CD14-positive monocyte (primary cell): ENCODE measurements around the gene PRPF18. TPM values are rescaled to one million over a fixed set of nuclear protein-coding genes. Genes with fewer than 3 reads are reported as not detected.

ENCODE experiments used
- DNase-seq, 3 donors: peaks; one replicate each; pipeline ENCODE4 v3.0.0-alpha.2; 2011 to 2022
- H2AFZ ChIP-seq: 2 replicates; pipeline ENCODE4 v1.6.0; 2012; ENCODE audit warnings: mild to moderate bottlenecking, low read depth, low read length, inconsistent platforms; ENCODE audit not compliant: insufficient read depth, poor library complexity, severe bottlenecking
- H3K27ac ChIP-seq, 2 donors: 1 replicate in 1 of 2; 2 replicates in 1 of 2; pipeline ENCODE4 v1.5.1; 2012 to 2013; ENCODE audit warnings: low read length in 2 of 2, control low read depth in 1 of 2, inconsistent platforms in 1 of 2, low read depth in 1 of 2, mild to moderate bottlenecking in 1 of 2
- H3K27me3 ChIP-seq, 2 donors: one replicate each; pipeline versions ENCODE4 v1.6.0 to v1.6.1; 2011 to 2013; ENCODE audit warnings: low read length in 2 of 2; ENCODE audit not compliant: control insufficient read depth in 2 of 2, insufficient read depth in 2 of 2
- H3K36me3 ChIP-seq, 2 donors: replicated peaks in 1 of 2; 1 replicate in 1 of 2; 2 replicates in 1 of 2; pipeline versions ENCODE4 v1.5.1 to v1.6.1; 2012 to 2013; ENCODE audit warnings: low read length in 2 of 2, control low read depth in 1 of 2, inconsistent platforms in 1 of 2, mild to moderate bottlenecking in 1 of 2; ENCODE audit not compliant: insufficient read depth in 2 of 2, control insufficient read depth in 1 of 2
- H3K4me1 ChIP-seq, 2 donors: 1 replicate in 1 of 2; 2 replicates in 1 of 2; pipeline versions ENCODE4 v1.5.1 to v1.6.1; 2012 to 2013; ENCODE audit warnings: low read length in 2 of 2, control low read depth in 1 of 2, inconsistent platforms in 1 of 2, mild to moderate bottlenecking in 1 of 2, moderate library complexity in 1 of 2; ENCODE audit not compliant: insufficient read depth in 2 of 2, control insufficient read depth in 1 of 2
- H3K4me2 ChIP-seq: replicated peaks from 2 replicates; pipeline ENCODE3; 2012; ENCODE audit warnings: low read length, moderate library complexity, mild to moderate bottlenecking; ENCODE audit not compliant: poor library complexity, severe bottlenecking; ENCODE audit errors: extremely low read depth
- H3K4me3 ChIP-seq, 3 experiments: fragments of 200-600 bp in 1 of 3; sonication (generic) in 1 of 3; replicated peaks in 1 of 3; 1 replicate in 2 of 3; 2 replicates in 1 of 3; pipeline ENCODE4 v1.5.1; 2011 to 2013; ENCODE audit warnings: low read length in 3 of 3, mild to moderate bottlenecking in 3 of 3, control low read depth in 2 of 3, low read depth in 2 of 3, inconsistent platforms in 1 of 3, moderate library complexity in 1 of 3
- H3K79me2 ChIP-seq: 2 replicates; pipeline ENCODE4 v1.6.0; 2012; ENCODE audit warnings: mild to moderate bottlenecking, control low read depth, inconsistent platforms, low read length, moderate library complexity; ENCODE audit not compliant: insufficient read depth
- H3K9ac ChIP-seq: 2 replicates; pipeline ENCODE4 v1.6.0; 2017; ENCODE audit warnings: low read length, mild to moderate bottlenecking; ENCODE audit not compliant: insufficient read depth, poor library complexity, severe bottlenecking
- H3K9me3 ChIP-seq, 2 donors: replicated peaks in 1 of 2; 1 replicate in 1 of 2; 2 replicates in 1 of 2; pipeline versions ENCODE4 v1.5.1 to v1.6.1; 2012 to 2013; ENCODE audit warnings: low read length in 2 of 2, control low read depth in 1 of 2; ENCODE audit not compliant: control insufficient read depth in 1 of 2, insufficient read depth in 1 of 2
- H4K20me1 ChIP-seq: 2 replicates; pipeline ENCODE4 v1.6.0; 2012; ENCODE audit warnings: mild to moderate bottlenecking, low read length, control low read depth, moderate library complexity; ENCODE audit not compliant: insufficient read depth
- H3K27ac Mint-ChIP-seq, 7 donors: one replicate each; pipeline ENCODE4 v1.8.0; 2020; ENCODE audit warnings: mild to moderate bottlenecking in 7 of 7, mixed read lengths in 7 of 7, moderate library complexity in 6 of 7, inconsistent platforms in 2 of 7
- H3K27me3 Mint-ChIP-seq, 3 donors: one replicate each; pipeline ENCODE4 v1.8.0; 2021 to 2022; ENCODE audit warnings: low read depth in 3 of 3, mild to moderate bottlenecking in 3 of 3, mixed read lengths in 3 of 3, moderate library complexity in 3 of 3, inconsistent platforms in 1 of 3
- H3K36me3 Mint-ChIP-seq, 2 donors: one replicate each; pipeline ENCODE4 v1.8.0; 2020; ENCODE audit warnings: mixed read lengths in 2 of 2, inconsistent platforms in 1 of 2, mild to moderate bottlenecking in 1 of 2
- H3K4me1 Mint-ChIP-seq: one replicate; pipeline ENCODE4 v1.8.0; 2020; ENCODE audit warnings: mild to moderate bottlenecking, mixed read lengths
- H3K4me3 Mint-ChIP-seq, 2 donors: one replicate each; pipeline ENCODE4 v1.8.0; 2020; ENCODE audit warnings: mild to moderate bottlenecking in 2 of 2, mixed read lengths in 2 of 2, moderate library complexity in 1 of 2
- H3K9me3 Mint-ChIP-seq, 7 donors: one replicate each; pipeline ENCODE4 v1.8.0; 2020 to 2022; ENCODE audit warnings: mixed read lengths in 7 of 7, mild to moderate bottlenecking in 6 of 7, moderate library complexity in 6 of 7, inconsistent platforms in 2 of 7
- CTCF ChIP-seq: fragments of 200-600 bp; IDR thresholded peaks from one replicate; pipeline ENCODE4 v1.8.0; 2022; ENCODE audit warnings: antibody characterized with exemption, mild to moderate bottlenecking
- WGBS: methylation state at CpG from one replicate; pipeline ENCODE4 v1.1.5; 2013; ENCODE audit warnings: missing lambda C conversion rate; ENCODE audit not compliant: insufficient coverage; 5-methylcytosine and 5-hydroxymethylcytosine counted together
- intact Hi-C, 2 donors: fragments of 100-400 bp; cut with micrococcal nuclease; formaldehyde crosslinking; loops; one replicate each; pipeline versions ENCODE4 v1.15.0 to v1.15.1; 2023
- polyA plus RNA-seq, 3 donors: library from polyadenylated mRNA; depleted of rRNA in 1 of 3; unstranded in 2 of 3; stranded (reverse) in 1 of 3; fragments of 300-500 nt in 2 of 3; fragments of >200 nt in 1 of 3; fragmentation: Illumina TruSeq in 2 of 3; gene quantifications; 1 replicate in 2 of 3; 2 replicates in 1 of 3; pipeline ENCODE4 v1.2.3, GENCODE V29; 2012 to 2021

The PRPF18 gene
- polyA plus RNA-seq, 3 donors, result 13.8 to 31.4 (median 26.8) TPM

- no peak overlapping the region for H2AFZ ChIP-seq
- no peaks in the 10 kb centered on the region for H3K27me3 ChIP-seq
- no peak for TF ChIP-seq CTCF
- no peak overlapping the region for H3K4me2 ChIP-seq
- no peak overlapping the region for H3K4me3 Mint-ChIP-seq
- intact Hi-C loops, result no loop called here
- no peaks in the 10 kb centered on the region for H3K9me3 ChIP-seq
- H3K36me3 Mint-ChIP-seq, result peaks cover 8 to 12% of the 10 kb centered on the region in 2 donors
- no peaks in the 10 kb centered on the region for H3K79me2 ChIP-seq
- peaks cover 0 to 14% of the 10 kb centered on the region in 2 donors for H3K36me3 ChIP-seq
- H3K27ac ChIP-seq, result no peak overlapping the region
- H3K4me3 ChIP-seq, result no peak overlapping the region
- peaks cover 24% of the 10 kb centered on the region for H3K4me1 Mint-ChIP-seq
- H3K27me3 Mint-ChIP-seq, result peaks cover 3 to 9% (median 6%) of the 10 kb centered on the region in 3 donors
- DNase-seq, result no peak
- H4K20me1 ChIP-seq, result no peaks in the 10 kb centered on the region
- H3K27ac Mint-ChIP-seq, result no peak overlapping the region
- WGBS, result 97% methylated on average over 60 of the region's 68 CpGs
- H3K9me3 Mint-ChIP-seq, result peaks cover 0 to 4% (median 0%) of the 10 kb centered on the region in 7 donors
- peaks cover 11 to 13% of the 10 kb centered on the region in 2 donors for H3K4me1 ChIP-seq
- H3K9ac ChIP-seq, result no peak overlapping the region
Measured at GRCh38 chr10:13656337-13657100, 69.8 kb downstream of the PRPF18 start.

GRCh38 chr10:13657101-13657680, 70.4 kb downstream of the PRPF18 start:
- 97% methylated on average over 34 of the region's 49 CpGs for WGBS
- no peak overlapping the region for H3K4me3 ChIP-seq
- no peaks in the 10 kb centered on the region for H3K27me3 ChIP-seq
- Mint-ChIP-seq H3K4me3 (no peak overlapping the region), H3K4me1 (peaks cover 24% of the 10 kb centered on the region), H3K9me3 (peaks cover 0 to 4% (median 0%) of the 10 kb centered on the region in 7 donors), H3K36me3 (peaks cover 5 to 11% of the 10 kb centered on the region in 2 donors), H3K27me3 (peaks cover 3 to 9% (median 6%) of the 10 kb centered on the region in 3 donors), H3K27ac (no peak overlapping the region)
- no peaks in the 10 kb centered on the region for H3K9me3 ChIP-seq
- TF ChIP-seq CTCF, result no peak
- no peaks in the 10 kb centered on the region for H4K20me1 ChIP-seq
- no peak overlapping the region for H2AFZ ChIP-seq
- intact Hi-C loops, result no loop called here
- H3K4me1 ChIP-seq, result peaks cover 11 to 13% of the 10 kb centered on the region in 2 donors
- no peak overlapping the region for H3K4me2 ChIP-seq
- no peaks in the 10 kb centered on the region for H3K79me2 ChIP-seq
- H3K9ac ChIP-seq, result no peak overlapping the region
- H3K27ac ChIP-seq, result no peak overlapping the region
- no peak for DNase-seq
- H3K36me3 ChIP-seq, result peaks cover 0 to 14% of the 10 kb centered on the region in 2 donors
